ENCODE data around the gene MACROD2. TPM values are rescaled to one million over a fixed set of nuclear protein-coding genes. Genes with fewer than 3 reads are reported as not detected.

MACROD2 gene
- total and polyA plus RNA-seq, 2 donors (not counting 1 experiment from before 2014, with no cell fraction given): 5.3 to 6.7 TPM

DNA sequence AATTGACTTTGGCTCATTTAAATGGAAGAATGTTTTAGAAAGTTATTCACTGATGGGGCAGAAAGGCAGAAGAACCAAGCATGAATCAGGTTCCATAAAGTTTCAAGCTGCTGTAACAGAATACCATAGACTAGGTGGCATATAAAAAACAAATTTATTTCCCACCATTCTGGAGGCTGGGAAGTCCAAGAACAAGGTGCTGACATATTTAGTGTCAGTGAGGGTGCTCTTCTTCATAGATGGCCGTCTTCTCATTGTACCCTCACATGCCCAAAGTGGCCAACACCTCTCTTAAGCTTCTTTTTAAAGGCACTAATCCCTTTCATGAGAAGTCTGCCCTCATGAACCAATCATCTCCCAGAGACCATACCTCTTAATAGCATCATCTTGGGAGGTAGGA, 902.3 kb downstream of the MACROD2 start:
- no CpG with 5 or more reads among the region's 1 CpG for WGBS (ENCODE audit: insufficient coverage)
- POLR2A ChIA-PET: no interaction called here

DNA sequence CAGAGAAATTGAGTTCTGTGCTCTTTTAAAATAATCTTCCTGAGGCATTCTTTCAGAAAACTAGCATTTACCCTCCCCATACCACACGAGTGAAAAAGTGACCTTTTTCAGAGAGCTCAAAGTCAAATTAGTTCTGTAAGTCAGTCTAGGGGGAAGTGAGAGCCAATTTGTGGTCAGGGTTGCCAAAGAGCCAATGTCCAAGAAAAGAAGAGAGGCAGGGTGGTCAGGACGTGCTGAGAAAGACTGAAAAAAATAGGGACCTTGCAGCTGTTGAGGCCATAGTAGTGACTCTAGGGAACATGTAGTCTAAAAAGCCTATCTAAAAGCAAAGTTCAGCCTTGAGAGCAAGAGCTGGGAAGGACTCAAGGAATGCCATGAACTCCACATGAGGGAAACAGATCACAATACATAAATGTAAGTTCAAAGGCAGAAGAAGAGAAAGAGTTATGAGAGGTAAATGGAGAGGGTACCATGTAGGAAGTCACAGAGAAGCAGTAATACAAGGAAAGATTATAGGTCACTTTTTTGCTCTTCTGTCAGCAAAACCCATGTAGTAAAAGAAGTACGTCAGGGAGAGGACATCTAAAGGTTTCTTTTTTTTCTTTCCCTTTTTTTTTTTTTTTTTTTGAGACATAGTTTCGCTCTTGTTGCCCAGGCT, 907.2 kb downstream of the MACROD2 start:
- Histone ChIP-seq H3K36me3 (replicated peaks in 1 of 2; ENCODE audit: control extremely low read depth in 1 of 2, control insufficient read depth in 1 of 2, extremely low read depth in 1 of 2, insufficient read depth in 2 of 2, low read length in 1 of 2) (no peaks in the 10 kb centered on the region), H3K27ac (ENCODE audit: low read length in 2 of 2) (no peak overlapping the region), H3K4me1 (ENCODE audit: control insufficient read depth in 2 of 2, insufficient read depth in 2 of 2, low read length in 2 of 2) (no peaks in the 10 kb centered on the region), H3K79me2 (ENCODE audit: control insufficient read depth, insufficient read depth, low read length) (no peaks in the 10 kb centered on the region), H3K9ac (ENCODE audit: low read length) (no peak overlapping the region), H3K4me2 (replicated peaks; ENCODE audit: low read depth, low read length, poor library complexity, severe bottlenecking) (no peak overlapping the region), H4K20me1 (ENCODE audit: control insufficient read depth, insufficient read depth, low read length, poor library complexity, severe bottlenecking) (no peaks in the 10 kb centered on the region), H3K27me3 (replicated peaks in 1 of 4; ENCODE audit: control extremely low read depth in 1 of 4, control insufficient read depth in 3 of 4, insufficient read depth in 4 of 4, low read length in 3 of 4) (no peaks in the 10 kb centered on the region), H2AFZ (ENCODE audit: insufficient read depth, low read depth, low read length, poor library complexity, severe bottlenecking) (no peak overlapping the region), H3K9me3 (ENCODE audit: control extremely low read depth in 1 of 3, control insufficient read depth in 2 of 3, insufficient read depth in 1 of 3, low read length in 2 of 3) (no peaks in the 10 kb centered on the region), H3K4me3 (ENCODE audit: control extremely low read depth in 1 of 5, extremely low read depth in 1 of 5, insufficient read depth in 1 of 5, low read depth in 2 of 5, low read length in 4 of 5) (no peak overlapping the region)
- Mint-ChIP-seq H3K27me3 (peaks cover 3% of the 10 kb centered on the region), H3K27ac (no peak overlapping the region), H3K4me3 (no peak overlapping the region), H3K4me1 (no peaks in the 10 kb centered on the region), H3K9me3 (ENCODE audit: insufficient read depth) (no peaks in the 10 kb centered on the region)
- ATAC-seq (ENCODE audit: low read depth) (no peak), DNase-seq (no peak)
- CTCF ChIA-PET: no interaction called here
- no peak for TF ChIP-seq EZH2 (IDR thresholded peaks at IDR 0.05; ENCODE audit: borderline replicate concordance, insufficient read depth, low read depth, low read length, poor library complexity, severe bottlenecking)
- TF ChIP-seq, protein P1, sequence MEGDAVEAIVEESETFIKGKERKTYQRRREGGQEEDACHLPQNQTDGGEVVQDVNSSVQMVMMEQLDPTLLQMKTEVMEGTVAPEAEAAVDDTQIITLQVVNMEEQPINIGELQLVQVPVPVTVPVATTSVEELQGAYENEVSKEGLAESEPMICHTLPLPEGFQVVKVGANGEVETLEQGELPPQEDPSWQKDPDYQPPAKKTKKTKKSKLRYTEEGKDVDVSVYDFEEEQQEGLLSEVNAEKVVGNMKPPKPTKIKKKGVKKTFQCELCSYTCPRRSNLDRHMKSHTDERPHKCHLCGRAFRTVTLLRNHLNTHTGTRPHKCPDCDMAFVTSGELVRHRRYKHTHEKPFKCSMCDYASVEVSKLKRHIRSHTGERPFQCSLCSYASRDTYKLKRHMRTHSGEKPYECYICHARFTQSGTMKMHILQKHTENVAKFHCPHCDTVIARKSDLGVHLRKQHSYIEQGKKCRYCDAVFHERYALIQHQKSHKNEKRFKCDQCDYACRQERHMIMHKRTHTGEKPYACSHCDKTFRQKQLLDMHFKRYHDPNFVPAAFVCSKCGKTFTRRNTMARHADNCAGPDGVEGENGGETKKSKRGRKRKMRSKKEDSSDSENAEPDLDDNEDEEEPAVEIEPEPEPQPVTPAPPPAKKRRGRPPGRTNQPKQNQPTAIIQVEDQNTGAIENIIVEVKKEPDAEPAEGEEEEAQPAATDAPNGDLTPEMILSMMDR (IDR thresholded peaks at IDR 0.05): no peak
- intact Hi-C loops (cut with micrococcal nuclease): no loop called here
- POLR2A ChIA-PET: no interaction called here
- 72% methylated on average over 2 of the region's 4 CpGs for WGBS (ENCODE audit: insufficient coverage)

More for the DNA sequence above, 902.3 kb downstream of the MACROD2 start:
- Mint-ChIP-seq H3K4me3 (no peak overlapping the region), H3K27me3 (peaks cover 8% of the 10 kb centered on the region), H3K9me3 (ENCODE audit: insufficient read depth) (no peaks in the 10 kb centered on the region), H3K27ac (no peak overlapping the region), H3K4me1 (no peaks in the 10 kb centered on the region)
- CTCF ChIA-PET: no interaction called here
- no peak for TF ChIP-seq EZH2 (IDR thresholded peaks at IDR 0.05; ENCODE audit: borderline replicate concordance, insufficient read depth, low read depth, low read length, poor library complexity, severe bottlenecking)
- TF ChIP-seq, protein P1 (IDR thresholded peaks at IDR 0.05): no peak
- H3K79me2 ChIP-seq (ENCODE audit: control insufficient read depth, insufficient read depth, low read length): no peaks in the 10 kb centered on the region
- H3K4me1 ChIP-seq (ENCODE audit: control insufficient read depth in 2 of 2, insufficient read depth in 2 of 2, low read length in 2 of 2): no peaks in the 10 kb centered on the region
- no peak overlapping the region for H3K9ac ChIP-seq (ENCODE audit: low read length)
- no peaks in the 10 kb centered on the region for H3K27me3 ChIP-seq (replicated peaks in 1 of 4; ENCODE audit: control extremely low read depth in 1 of 4, control insufficient read depth in 3 of 4, insufficient read depth in 4 of 4, low read length in 3 of 4)
- DNase-seq: no peak
- no peak overlapping the region for H2AFZ ChIP-seq (ENCODE audit: insufficient read depth, low read depth, low read length, poor library complexity, severe bottlenecking)
- H3K27ac ChIP-seq (ENCODE audit: low read length in 2 of 2): no peak overlapping the region
- H3K9me3 ChIP-seq (ENCODE audit: control extremely low read depth in 1 of 3, control insufficient read depth in 2 of 3, insufficient read depth in 1 of 3, low read length in 2 of 3): no peaks in the 10 kb centered on the region
- intact Hi-C loops (cut with micrococcal nuclease): no loop called here
- ATAC-seq (ENCODE audit: low read depth): no peak
- no peak overlapping the region for H3K4me2 ChIP-seq (replicated peaks; ENCODE audit: low read depth, low read length, poor library complexity, severe bottlenecking)
- no peaks in the 10 kb centered on the region for H3K36me3 ChIP-seq (replicated peaks in 1 of 2; ENCODE audit: control extremely low read depth in 1 of 2, control insufficient read depth in 1 of 2, extremely low read depth in 1 of 2, insufficient read depth in 2 of 2, low read length in 1 of 2)
- no peak overlapping the region for H3K4me3 ChIP-seq (ENCODE audit: control extremely low read depth in 1 of 5, extremely low read depth in 1 of 5, insufficient read depth in 1 of 5, low read depth in 2 of 5, low read length in 4 of 5)
- H4K20me1 ChIP-seq (ENCODE audit: control insufficient read depth, insufficient read depth, low read length, poor library complexity, severe bottlenecking): no peaks in the 10 kb centered on the region
